HEK293T (cell line): ENCODE data around the gene SPATA13.

Experiments used
- ARNT ChIP-seq: fragments of 450-650 bp; IDR thresholded peaks from 2 replicates; pipeline ENCODE4 v1.6.1; 2017; ENCODE audit warnings: mild to moderate bottlenecking
- BHLHE40 ChIP-seq: fragments of 450-650 bp; IDR thresholded peaks from 2 replicates; pipeline ENCODE4 v1.6.1; 2016; ENCODE audit warnings: mild to moderate bottlenecking, moderate library complexity, borderline replicate concordance
- ELF4 ChIP-seq: fragments of 450-650 bp; IDR thresholded peaks from 2 replicates; pipeline ENCODE4 v1.6.1; 2017; ENCODE audit warnings: antibody characterized with exemption
- FOXA1 ChIP-seq: fragments of 450-650 bp; IDR thresholded peaks from 2 replicates; pipeline ENCODE4 v1.6.1; 2016; ENCODE audit warnings: mild to moderate bottlenecking
- FOXK2 ChIP-seq: fragments of 450-650 bp; IDR thresholded peaks from 2 replicates; pipeline ENCODE4 v1.6.1; 2016; ENCODE audit warnings: mild to moderate bottlenecking
- FOXM1 ChIP-seq: fragments of 450-650 bp; IDR thresholded peaks from 2 replicates; pipeline ENCODE4 v1.6.1; 2017; ENCODE audit warnings: mild to moderate bottlenecking, borderline replicate concordance
- HDGF ChIP-seq: fragments of 450-650 bp; IDR thresholded peaks from 2 replicates; pipeline ENCODE4 v1.6.1; 2017; ENCODE audit warnings: antibody characterized with exemption, borderline replicate concordance
- NFRKB ChIP-seq: fragments of 450-650 bp; IDR thresholded peaks from 2 replicates; pipeline ENCODE4 v1.6.1; 2016; ENCODE audit warnings: mild to moderate bottlenecking, moderate library complexity
- PKNOX1 ChIP-seq: fragments of 450-650 bp; IDR thresholded peaks from 2 replicates; pipeline ENCODE4 v1.6.1; 2016
- SP1 ChIP-seq: fragments of 450-650 bp; IDR thresholded peaks from 2 replicates; pipeline ENCODE4 v1.6.1; 2017
- TARDBP ChIP-seq: fragments of 450-650 bp; IDR thresholded peaks from 2 replicates; pipeline ENCODE4 v1.6.1; 2016

DNA sequence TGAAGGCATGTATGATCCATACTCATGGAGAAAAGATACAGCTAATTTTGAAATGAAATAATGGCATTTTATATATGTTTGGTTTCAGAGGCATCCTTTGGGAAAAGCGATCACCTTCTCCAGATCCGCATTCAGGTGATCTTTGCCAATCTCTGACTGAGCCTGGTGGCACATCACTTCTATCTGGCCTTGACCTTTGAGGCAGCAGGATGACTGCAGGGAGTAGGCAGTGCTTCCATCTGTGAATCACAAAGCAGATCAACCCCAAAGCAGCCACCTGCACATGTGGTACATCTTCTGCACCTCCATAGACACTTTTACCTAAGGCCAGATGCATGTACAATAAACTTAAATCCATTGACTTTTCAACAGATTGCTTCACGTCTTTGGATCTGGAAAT, 53.4 kb downstream of the SPATA13 start:
- TF ChIP-seq ARNT, result no peak
- TF ChIP-seq ELF4, result no peak
- no peak for TF ChIP-seq HDGF
- no peak for TF ChIP-seq FOXA1
- TF ChIP-seq NFRKB, result no peak
- no peak for TF ChIP-seq FOXM1
- no peak for TF ChIP-seq TARDBP
- TF ChIP-seq PKNOX1, result no peak
- TF ChIP-seq SP1, result no peak
- no peak for TF ChIP-seq BHLHE40
- no peak for TF ChIP-seq FOXK2
